ENCODE results near the gene UBE2A.

The UBE2A gene

DNA sequence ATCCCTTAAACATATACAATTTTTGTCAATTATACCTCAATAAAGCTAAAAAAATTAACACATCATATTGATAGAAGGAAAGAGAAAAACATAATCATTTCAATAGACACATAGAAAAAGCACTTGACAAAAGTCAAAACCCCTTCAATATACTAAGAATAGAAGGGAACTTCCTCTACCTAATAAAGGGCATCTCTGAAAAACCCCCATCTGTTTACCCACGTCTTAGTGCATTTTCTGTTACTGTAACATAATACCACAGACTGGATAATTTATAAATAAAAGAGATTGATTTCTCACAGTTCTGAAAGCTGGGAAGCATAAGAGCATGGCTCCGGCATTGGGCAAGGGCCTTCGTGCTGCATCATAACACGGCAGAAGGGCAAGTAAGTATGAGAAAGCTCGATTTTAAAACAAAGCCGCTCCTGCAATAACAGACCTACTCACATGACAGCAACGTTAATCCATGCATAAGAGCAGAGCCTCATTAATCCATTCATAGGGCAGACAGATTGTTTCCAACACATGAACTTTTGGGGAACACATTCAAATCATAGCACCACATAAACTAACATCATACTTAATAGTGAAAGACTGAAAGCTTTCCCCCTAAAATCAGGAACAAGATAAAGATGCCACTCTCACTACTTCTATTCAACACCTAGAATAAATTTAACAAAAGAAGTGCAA is 24.9 kb upstream of the UBE2A start:
- no peak for DNase-seq
- Histone ChIP-seq H3K27me3 (replicated peaks) (no peaks in the 10 kb centered on the region), H3K4me3 (ENCODE audit: low read depth, low read length) (no peak overlapping the region), H3K27ac (no peak overlapping the region), H3K36me3 (replicated peaks) (no peaks in the 10 kb centered on the region)
- in situ Hi-C loops (cut with HindIII; ENCODE audit: low pct_ligation_motif_present, low sequenced_read_pairs), result no loop called here
- TF ChIP-seq, protein P1, sequence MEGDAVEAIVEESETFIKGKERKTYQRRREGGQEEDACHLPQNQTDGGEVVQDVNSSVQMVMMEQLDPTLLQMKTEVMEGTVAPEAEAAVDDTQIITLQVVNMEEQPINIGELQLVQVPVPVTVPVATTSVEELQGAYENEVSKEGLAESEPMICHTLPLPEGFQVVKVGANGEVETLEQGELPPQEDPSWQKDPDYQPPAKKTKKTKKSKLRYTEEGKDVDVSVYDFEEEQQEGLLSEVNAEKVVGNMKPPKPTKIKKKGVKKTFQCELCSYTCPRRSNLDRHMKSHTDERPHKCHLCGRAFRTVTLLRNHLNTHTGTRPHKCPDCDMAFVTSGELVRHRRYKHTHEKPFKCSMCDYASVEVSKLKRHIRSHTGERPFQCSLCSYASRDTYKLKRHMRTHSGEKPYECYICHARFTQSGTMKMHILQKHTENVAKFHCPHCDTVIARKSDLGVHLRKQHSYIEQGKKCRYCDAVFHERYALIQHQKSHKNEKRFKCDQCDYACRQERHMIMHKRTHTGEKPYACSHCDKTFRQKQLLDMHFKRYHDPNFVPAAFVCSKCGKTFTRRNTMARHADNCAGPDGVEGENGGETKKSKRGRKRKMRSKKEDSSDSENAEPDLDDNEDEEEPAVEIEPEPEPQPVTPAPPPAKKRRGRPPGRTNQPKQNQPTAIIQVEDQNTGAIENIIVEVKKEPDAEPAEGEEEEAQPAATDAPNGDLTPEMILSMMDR (IDR thresholded peaks at IDR 0.05; ENCODE audit: low read depth, low read length, missing control alignments), result no peak

DNA sequence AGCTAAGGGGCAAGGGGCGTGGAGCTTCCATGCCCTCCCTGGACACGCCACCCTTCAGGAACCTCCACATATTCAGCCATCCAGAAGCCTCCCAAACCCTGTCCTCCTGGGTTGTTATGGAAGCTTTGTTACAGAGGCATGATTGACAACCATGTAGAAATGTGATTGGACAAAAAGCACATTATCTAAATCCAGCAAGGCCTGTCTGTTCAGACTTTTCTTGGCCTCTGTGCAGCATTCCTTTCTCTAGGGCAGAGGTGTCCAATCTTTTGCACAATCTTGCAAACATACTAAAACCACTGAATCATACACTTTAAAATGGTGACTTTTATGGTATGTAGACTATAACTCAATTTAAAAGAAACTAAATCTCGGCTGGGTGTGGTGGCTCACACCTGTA is 21.9 kb upstream of the UBE2A start:
- no peak overlapping the region for H3K4me3 ChIP-seq (ENCODE audit: low read depth, low read length)
- in situ Hi-C loops (cut with HindIII; ENCODE audit: low pct_ligation_motif_present, low sequenced_read_pairs), result no loop called here
- no peak overlapping the region for H3K27ac ChIP-seq
- no peaks in the 10 kb centered on the region for H3K27me3 ChIP-seq (replicated peaks)
- peak; percentile 18 for DNase-seq
- TF ChIP-seq, protein P1 (IDR thresholded peaks at IDR 0.05; ENCODE audit: low read depth, low read length, missing control alignments), result no peak
- no peaks in the 10 kb centered on the region for H3K36me3 ChIP-seq (replicated peaks)

DNA sequence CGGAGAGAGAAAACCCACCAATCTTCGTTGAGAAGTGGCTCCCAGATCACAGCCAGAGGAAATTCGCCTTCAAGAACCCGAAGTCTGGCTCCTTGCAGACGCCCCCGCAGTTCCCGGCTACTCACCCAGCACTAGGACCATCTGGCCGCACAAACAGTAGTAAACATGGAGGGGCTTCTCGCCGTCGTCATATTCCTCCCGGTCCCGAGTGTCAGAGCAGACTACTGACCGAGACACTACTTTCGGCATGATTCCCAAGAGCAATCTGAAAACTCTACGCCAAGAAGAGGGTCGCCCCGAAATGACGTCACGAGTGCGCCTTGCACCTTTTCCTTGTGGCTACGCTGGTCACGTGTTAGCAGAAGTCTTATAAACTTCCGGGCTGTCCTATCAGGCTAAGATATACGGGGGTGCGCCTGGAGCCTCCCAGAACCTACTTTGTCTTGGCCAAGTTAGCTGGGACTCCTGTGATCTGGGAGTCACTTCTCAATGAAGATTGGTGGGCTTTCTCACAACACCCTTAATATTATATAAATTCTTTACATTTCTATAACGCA is 9.2 kb upstream of the UBE2A start, which contains the start of gene STEEP1:
Gene STEEP1 (minus strand): TSS at position 303 of the 557 bp plus-strand sequence. CDS start 54 bp downstream, at position 249.
- no peaks in the 10 kb centered on the region for H3K27me3 ChIP-seq (replicated peaks)
- peak within 1 kb of the TSS; percentile 69 for H3K4me3 ChIP-seq (ENCODE audit: low read depth, low read length)
- H3K27ac ChIP-seq, result peak within 1 kb of the TSS; percentile 62
- TF ChIP-seq, protein P1 (IDR thresholded peaks at IDR 0.05; ENCODE audit: low read depth, low read length, missing control alignments), result no peak
- in situ Hi-C loops (cut with HindIII; ENCODE audit: low pct_ligation_motif_present, low sequenced_read_pairs), result no loop called here
- no peaks in the 10 kb centered on the region for H3K36me3 ChIP-seq (replicated peaks)
- DNase-seq, result peak; percentile 94

DNA sequence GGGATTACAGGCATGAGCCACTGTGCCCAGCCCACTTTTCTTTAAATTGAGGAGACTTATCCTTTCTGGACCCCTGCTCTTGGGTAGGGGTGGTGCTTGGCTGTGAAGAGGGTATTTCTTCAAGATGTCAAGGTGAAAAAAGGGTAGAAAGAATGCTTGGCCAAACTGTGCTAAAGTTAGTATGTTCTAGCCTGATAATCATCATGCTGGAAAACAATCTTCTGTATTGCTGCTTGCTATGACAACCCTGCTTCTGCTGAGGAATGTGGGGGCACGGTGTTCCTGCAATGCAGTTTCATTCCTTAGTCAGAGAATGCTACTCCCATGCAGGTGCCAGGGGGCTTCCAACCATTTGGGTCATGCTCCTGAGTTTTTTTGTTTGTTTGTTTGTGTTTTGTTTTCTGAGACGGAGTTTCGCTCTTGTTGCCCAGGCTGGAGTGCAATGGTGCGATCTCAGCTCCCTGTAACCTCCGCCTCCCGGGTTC is 4.0 kb upstream of the UBE2A start:
- no peaks in the 10 kb centered on the region for H3K27me3 ChIP-seq (replicated peaks)
- no peak for DNase-seq
- H3K36me3 ChIP-seq (replicated peaks), result no peaks in the 10 kb centered on the region
- H3K4me3 ChIP-seq (ENCODE audit: low read depth, low read length), result no peak overlapping the region
- TF ChIP-seq, protein P1 (IDR thresholded peaks at IDR 0.05; ENCODE audit: low read depth, low read length, missing control alignments), result no peak
- in situ Hi-C loops (cut with HindIII; ENCODE audit: low pct_ligation_motif_present, low sequenced_read_pairs), result no loop called here
- no peak overlapping the region for H3K27ac ChIP-seq

DNA sequence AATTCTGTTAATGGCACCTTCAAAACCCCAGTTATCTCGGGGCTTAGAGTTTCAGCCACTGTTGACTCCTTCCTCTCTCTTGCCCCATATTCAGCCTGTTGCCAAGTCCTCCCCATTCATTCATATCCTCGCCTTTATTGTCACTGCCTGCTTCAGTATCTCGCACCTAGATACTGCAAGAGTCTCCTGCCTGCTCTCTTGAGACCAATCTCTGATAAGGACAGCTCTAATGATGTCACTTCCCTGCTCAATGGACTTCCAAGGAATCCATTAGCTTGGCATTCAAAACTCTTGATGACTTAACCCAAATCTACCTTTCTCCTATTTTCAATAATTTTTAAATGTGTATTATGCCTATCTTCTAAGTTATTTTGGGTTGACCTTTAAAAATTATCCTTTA is 1.1 kb upstream of the UBE2A start:
- no peak overlapping the region for H3K27ac ChIP-seq
- no peak overlapping the region for H3K4me3 ChIP-seq (ENCODE audit: low read depth, low read length)
- H3K36me3 ChIP-seq (replicated peaks), result no peaks in the 10 kb centered on the region
- TF ChIP-seq, protein P1 (IDR thresholded peaks at IDR 0.05; ENCODE audit: low read depth, low read length, missing control alignments), result no peak
- H3K27me3 ChIP-seq (replicated peaks), result no peaks in the 10 kb centered on the region
- in situ Hi-C loops (cut with HindIII; ENCODE audit: low pct_ligation_motif_present, low sequenced_read_pairs), result no loop called here
- DNase-seq, result no peak
